ENCODE measurements around the gene BEND5. TPM values are rescaled to one million over a fixed set of nuclear protein-coding genes. Genes with fewer than 3 reads are reported as not detected.

Gene BEND5
- total RNA-seq, 4 donors from 2014 or later, result 1.1 to 3.5 (median 1.4) TPM

- Histone ChIP-seq H3K4me3 (no peak overlapping the region), H3K36me3 (no peaks in the 10 kb centered on the region), H3K27ac (no peak overlapping the region), H3K4me1 (no peaks in the 10 kb centered on the region), H3K27me3 (peaks cover 0 to 9% (median 7%) of the 10 kb centered on the region in 3 donors), H3K9me3 (no peaks in the 10 kb centered on the region)
- intact Hi-C loops (cut with DNase I; ENCODE audit: low total_unique reads), result no loop called here
- DNase-seq, result no peak
- no peak for ATAC-seq
- in situ Hi-C loops (cut with MboI; ENCODE audit: low sequenced_read_pairs in 4 of 4), result loop anchor here in 3 of 4 donors (10.0 to 25.0 kb wide), 4 partner anchors 118 to 1644 kb away; no protein-coding TSS in a partner anchor
- TF ChIP-seq POLR2A (IDR thresholded peaks at IDR 0.05) (no peak), CTCF (IDR thresholded peaks at IDR 0.05 in 4 of 5, conservative IDR thresholded peaks at IDR 0.05 in 1 of 5) (no peak)
Observed at GRCh38 chr1:48693180-48693579, 83.5 kb downstream of the BEND5 start.

- H3K27me3 ChIP-seq, result peaks cover 0 to 9% (median 7%) of the 10 kb centered on the region in 3 donors
Observed at GRCh38 chr1:48692235-48692634, 84.5 kb downstream of the BEND5 start.

GRCh38 chr1:48691429-48692001, 85.2 kb downstream of the BEND5 start:
- no peak for DNase-seq
- Histone ChIP-seq H3K27me3 (peaks cover 0 to 9% (median 7%) of the 10 kb centered on the region in 3 donors), H3K4me3 (no peak overlapping the region), H3K36me3 (no peaks in the 10 kb centered on the region), H3K4me1 (no peaks in the 10 kb centered on the region), H3K27ac (no peak overlapping the region), H3K9me3 (no peaks in the 10 kb centered on the region)
- TF ChIP-seq POLR2A (IDR thresholded peaks at IDR 0.05) (no peak), CTCF (IDR thresholded peaks at IDR 0.05 in 4 of 5, conservative IDR thresholded peaks at IDR 0.05 in 1 of 5) (no peak)
- ATAC-seq, result no peak
- intact Hi-C loops (cut with DNase I; ENCODE audit: low total_unique reads), result no loop called here
- in situ Hi-C loops (cut with MboI; ENCODE audit: low sequenced_read_pairs in 4 of 4), result loop anchor here in 3 of 4 donors (10.0 to 25.0 kb wide), 4 partner anchors 117 to 1646 kb away; no protein-coding TSS in a partner anchor

More at GRCh38 chr1:48692235-48692634, 84.5 kb downstream of the BEND5 start:
- Histone ChIP-seq H3K4me1 (no peaks in the 10 kb centered on the region), H3K27ac (no peak overlapping the region), H3K9me3 (no peaks in the 10 kb centered on the region), H3K4me3 (no peak overlapping the region), H3K36me3 (no peaks in the 10 kb centered on the region)
- ATAC-seq, result no peak
- no peak for DNase-seq
- intact Hi-C loops (cut with DNase I; ENCODE audit: low total_unique reads), result no loop called here
- TF ChIP-seq POLR2A (IDR thresholded peaks at IDR 0.05), result no peak
- no peak for TF ChIP-seq CTCF (IDR thresholded peaks at IDR 0.05 in 4 of 5, conservative IDR thresholded peaks at IDR 0.05 in 1 of 5)
- in situ Hi-C loops (cut with MboI; ENCODE audit: low sequenced_read_pairs in 4 of 4), result loop anchor here in 3 of 4 donors (10.0 to 25.0 kb wide), 4 partner anchors 117 to 1645 kb away; no protein-coding TSS in a partner anchor

GRCh38 chr1:48688102-48688760, 88.5 kb downstream of the BEND5 start:
- no peak for DNase-seq
- Histone ChIP-seq H3K27me3 (peaks cover 0 to 7% (median under 1%) of the 10 kb centered on the region in 3 donors), H3K9me3 (no peaks in the 10 kb centered on the region), H3K4me3 (no peak overlapping the region), H3K4me1 (no peaks in the 10 kb centered on the region), H3K36me3 (no peaks in the 10 kb centered on the region), H3K27ac (no peak overlapping the region)
- no peak for ATAC-seq
- TF ChIP-seq CTCF (IDR thresholded peaks at IDR 0.05 in 4 of 5, conservative IDR thresholded peaks at IDR 0.05 in 1 of 5), result no peak
- no peak for TF ChIP-seq POLR2A (IDR thresholded peaks at IDR 0.05)
- in situ Hi-C loops (cut with MboI; ENCODE audit: low sequenced_read_pairs in 4 of 4), result loop anchor here in 1 of 4 donors (25.0 kb wide), 2 partner anchors 576 to 1649 kb away; no protein-coding TSS in a partner anchor
- intact Hi-C loops (cut with DNase I; ENCODE audit: low total_unique reads), result no loop called here

All from gastrocnemius medialis (tissue), 4 donors.